Pancreas (tissue), 10 donors: ENCODE results near the gene CSNK1G3. TPM values are rescaled to one million over a fixed set of nuclear protein-coding genes. Genes with fewer than 3 reads are reported as not detected.

Experiments used
- ATAC-seq, 4 donors: fragments of 200-7000 bp; cut with Tn5 transposase; one replicate each; pipeline versions ENCODE4 v1.8.0 to v1.9.1; 2020; ENCODE audit warnings: mild to moderate bottlenecking in 4 of 4, moderate library complexity in 4 of 4
- DNase-seq, 6 donors: peaks; one replicate each; pipeline ENCODE4 v3.0.0-alpha.2; 2020
- FAIRE-seq: peaks from 2 replicates; lab custom pipeline; 2012; peaks lifted over from hg19 to GRCh38; lab: Jason Lieb, UNC
- H3K27ac ChIP-seq, 4 donors: fragments of 200-600 bp; sonication (generic); 1 replicate in 3 of 4; 2 replicates in 1 of 4; pipeline versions ENCODE4 v1.5.0 to v1.8.0; 2020
- H3K27me3 ChIP-seq, 4 donors: fragments of 200-600 bp; one replicate each; pipeline ENCODE4 v1.8.0; 2021
- H3K36me3 ChIP-seq, 3 donors: fragments of 200-600 bp; sonication (generic) in 1 of 3; one replicate each; pipeline versions ENCODE4 v1.5.0 to v1.8.0; 2020 to 2021
- H3K4me1 ChIP-seq, 3 donors: fragments of 200-600 bp; one replicate each; pipeline ENCODE4 v1.8.0; 2021
- H3K4me3 ChIP-seq, 4 donors: fragments of 200-600 bp; sonication (generic) in 2 of 4; one replicate each; pipeline versions ENCODE4 v1.5.0 to v1.8.0; 2020 to 2021
- H3K9me3 ChIP-seq, 4 donors: fragments of 200-600 bp; one replicate each; pipeline ENCODE4 v1.8.0; 2021
- WGBS, 2 donors: extraction: QIAGEN DNeasy Blood & Tissue Kit; methylation state at CpG; one replicate each; pipeline ENCODE4 v1.1.7; 2013; 5-methylcytosine and 5-hydroxymethylcytosine counted together
- intact Hi-C, 3 donors: fragments of 100-400 bp; cut with DNase I; formaldehyde crosslinking; loops; one replicate each; pipeline versions ENCODE4 v1.11.1 to v1.14.2; 2022
- polyA plus RNA-seq, 2 donors: library from polyadenylated mRNA; stranded (reverse); fragments of 200-250 nt; gene quantifications; one replicate each; pipeline ENCODE4 v1.2.3, GENCODE V29; 2013
- total RNA-seq, 6 donors: library from RNA; stranded (reverse); fragmentation: NEBNext Ultra II Directional in 4 of 6; extraction: Animal tissue kit (Norgen Biotek cat#: 25700) in 4 of 6; gene quantifications; one replicate each; pipeline versions ENCODE4 v1.2.1 to v1.2.4, GENCODE V29; 2021 to 2023
- TF ChIP-seq, protein P1 (sequence below), 4 donors: fragments of 200-600 bp; sonication (generic) in 3 of 4; IDR thresholded peaks; one replicate each; pipeline versions ENCODE4 v1.5.0 to v1.8.0; 2021; ENCODE audit warnings: antibody characterized with exemption in 4 of 4
- donor health status: healthy with polysubstance abuse.
- donor health status: DM: no; HTN: no; CAD: no; lungs with moderate emphysema.
- donor health status: DM: no; HTN: no; CAD: no.
- donor health status: control.
- donor health status: control.
- donor health status: Bipolar disorder and iron deficiency.
- donor health status: DM: yes; HTN: yes; CAD: no.
- donor health status: DM: no; HTN: no; CAD: no.
- donor health status: DM: no; HTN: no; CAD: no.
- donor health status: DM: yes; HTN: yes; CAD: no.

Gene CSNK1G3
- total and polyA plus RNA-seq, 8 donors, result 3.9 to 29.0 (median 13.9) TPM

- peak in 5 of 6 donors; percentile 11 to 76 (median 50) for DNase-seq
- peak overlapping the region; percentile 77 to 95 (median 89) for H3K27ac ChIP-seq
- TF ChIP-seq, protein P1, sequence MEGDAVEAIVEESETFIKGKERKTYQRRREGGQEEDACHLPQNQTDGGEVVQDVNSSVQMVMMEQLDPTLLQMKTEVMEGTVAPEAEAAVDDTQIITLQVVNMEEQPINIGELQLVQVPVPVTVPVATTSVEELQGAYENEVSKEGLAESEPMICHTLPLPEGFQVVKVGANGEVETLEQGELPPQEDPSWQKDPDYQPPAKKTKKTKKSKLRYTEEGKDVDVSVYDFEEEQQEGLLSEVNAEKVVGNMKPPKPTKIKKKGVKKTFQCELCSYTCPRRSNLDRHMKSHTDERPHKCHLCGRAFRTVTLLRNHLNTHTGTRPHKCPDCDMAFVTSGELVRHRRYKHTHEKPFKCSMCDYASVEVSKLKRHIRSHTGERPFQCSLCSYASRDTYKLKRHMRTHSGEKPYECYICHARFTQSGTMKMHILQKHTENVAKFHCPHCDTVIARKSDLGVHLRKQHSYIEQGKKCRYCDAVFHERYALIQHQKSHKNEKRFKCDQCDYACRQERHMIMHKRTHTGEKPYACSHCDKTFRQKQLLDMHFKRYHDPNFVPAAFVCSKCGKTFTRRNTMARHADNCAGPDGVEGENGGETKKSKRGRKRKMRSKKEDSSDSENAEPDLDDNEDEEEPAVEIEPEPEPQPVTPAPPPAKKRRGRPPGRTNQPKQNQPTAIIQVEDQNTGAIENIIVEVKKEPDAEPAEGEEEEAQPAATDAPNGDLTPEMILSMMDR (IDR thresholded peaks at IDR 0.05), result no peak
- H3K36me3 ChIP-seq, result no peaks in the 10 kb centered on the region
- H3K4me3 ChIP-seq, result peak overlapping the region; percentile 63 to 87 (median 74)
- FAIRE-seq, result no peak
- peaks cover 0 to 9% (median 0%) of the 10 kb centered on the region in 3 donors for H3K4me1 ChIP-seq
- no peaks in the 10 kb centered on the region for H3K9me3 ChIP-seq
- ATAC-seq, result peak in 2 of 4 donors; percentile 3
- 0 to 1% methylated on average over 33 to 50 of the region's 50 CpGs for WGBS, 2 donors
- H3K27me3 ChIP-seq, result no peaks in the 10 kb centered on the region
- intact Hi-C loops, result loop anchor here in 1 of 3 donors (10.0 kb wide), 1 partner anchor 88 kb away; the partner anchor contains the start of gene CEP120
Observed at GRCh38 chr5:123512611-123513461, 859 bp downstream of the CSNK1G3 start.

DNA sequence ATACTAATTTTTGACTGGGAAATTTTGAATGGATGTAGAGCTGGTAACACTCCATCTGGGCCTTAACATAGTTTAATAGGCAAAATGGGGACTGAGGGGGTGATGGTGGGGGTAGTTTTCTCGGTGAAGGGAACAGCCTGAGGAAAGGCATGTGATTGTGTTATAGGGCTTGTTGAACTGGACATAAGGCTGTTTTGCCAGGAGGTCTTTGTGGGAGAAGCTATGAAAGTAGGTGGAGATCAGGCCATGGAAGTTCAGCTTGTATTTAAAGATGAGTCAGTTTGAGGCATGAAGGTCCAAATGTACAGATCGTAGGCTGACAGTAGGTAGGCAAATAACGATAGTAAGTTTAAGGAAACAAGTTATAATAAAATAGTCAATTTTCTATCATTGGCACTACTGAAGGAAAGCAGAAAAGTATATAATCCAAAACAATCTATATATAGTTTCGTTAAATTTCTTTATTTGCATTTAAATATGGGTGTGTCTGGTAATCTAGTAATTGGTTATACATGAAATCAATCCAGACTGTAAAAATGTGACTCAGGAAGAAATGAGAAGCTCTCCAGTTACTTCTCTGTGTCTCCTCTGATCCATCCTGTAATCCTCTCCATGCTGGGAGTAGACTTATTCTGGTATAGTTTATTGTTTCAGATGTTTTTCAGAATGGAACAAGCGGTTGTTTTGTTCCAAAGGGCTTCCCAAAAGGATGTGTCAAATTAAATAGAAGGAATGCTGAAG lies 2.8 kb downstream of the CSNK1G3 start:
- H3K4me1 ChIP-seq, result peaks cover 0 to 9% (median 0%) of the 10 kb centered on the region in 3 donors

GRCh38 chr5:123515904-123516303 lies 3.9 kb downstream of the CSNK1G3 start:
- no peaks in the 10 kb centered on the region for H3K27me3 ChIP-seq
- intact Hi-C loops, result loop anchor here in 1 of 3 donors (10.0 kb wide), 1 partner anchor 91 kb away; the partner anchor contains the start of gene CEP120
- TF ChIP-seq, protein P1 (IDR thresholded peaks at IDR 0.05), result no peak
- WGBS, 2 donors, result 84 to 93% methylated on average over 3 of the region's 3 CpGs
- DNase-seq (no peak), FAIRE-seq (no peak), ATAC-seq (no peak)
- H3K4me3 ChIP-seq, result no peak overlapping the region
- no peak overlapping the region for H3K27ac ChIP-seq
- H3K36me3 ChIP-seq, result no peaks in the 10 kb centered on the region
- peaks cover 0 to 9% (median 0%) of the 10 kb centered on the region in 3 donors for H3K4me1 ChIP-seq
- no peaks in the 10 kb centered on the region for H3K9me3 ChIP-seq

More for the DNA sequence above, 2.8 kb downstream of the CSNK1G3 start:
- no peak overlapping the region for H3K4me3 ChIP-seq
- intact Hi-C loops, result loop anchor here in 1 of 3 donors (10.0 kb wide), 1 partner anchor 90 kb away; the partner anchor contains the start of gene CEP120
- no peak for ATAC-seq
- no peaks in the 10 kb centered on the region for H3K36me3 ChIP-seq
- TF ChIP-seq, protein P1 (IDR thresholded peaks at IDR 0.05), result no peak
- WGBS, 2 donors, result 92 to 94% methylated on average over 5 of the region's 5 CpGs
- no peaks in the 10 kb centered on the region for H3K27me3 ChIP-seq
- no peak for FAIRE-seq
- no peak for DNase-seq
- H3K27ac ChIP-seq, result no peak overlapping the region
- no peaks in the 10 kb centered on the region for H3K9me3 ChIP-seq

DNA sequence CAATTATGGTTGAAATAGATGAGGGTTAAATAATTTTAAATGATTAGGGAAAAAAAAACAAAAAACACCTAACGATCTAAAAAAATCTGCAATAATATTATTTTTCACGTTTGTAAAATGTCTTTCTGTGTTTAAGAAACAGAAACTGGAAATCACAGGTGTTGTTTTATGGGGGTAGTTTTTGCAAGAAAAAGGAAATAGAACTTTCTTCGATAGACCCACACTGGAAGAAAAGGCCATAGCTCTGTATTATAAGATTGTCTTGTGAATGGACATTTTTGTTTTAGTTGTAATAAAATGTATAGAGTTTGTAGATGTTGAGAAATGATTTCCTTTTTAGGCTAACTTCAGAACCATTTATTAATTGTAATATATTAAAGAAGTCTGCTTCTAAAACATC lies 5.5 kb downstream of the CSNK1G3 start:
- TF ChIP-seq, protein P1 (IDR thresholded peaks at IDR 0.05), result no peak
- Histone ChIP-seq H3K36me3 (no peaks in the 10 kb centered on the region), H3K9me3 (no peaks in the 10 kb centered on the region), H3K27me3 (no peaks in the 10 kb centered on the region), H3K4me3 (no peak overlapping the region), H3K4me1 (peaks cover 0 to 9% (median 0%) of the 10 kb centered on the region in 3 donors), H3K27ac (no peak overlapping the region)
- DNase-seq (no peak), ATAC-seq (no peak), FAIRE-seq (no peak)
- intact Hi-C loops, result loop anchor here in 1 of 3 donors (10.0 kb wide), 1 partner anchor 93 kb away; the partner anchor contains the start of gene CEP120
- WGBS, 2 donors, result 75 to 80% methylated on average over 3 of the region's 3 CpGs
